ENCODE results near the gene ZNF888.
"Not testable (repeated sequence)": the region's sequence is repeated elsewhere in the genome, so short reads cannot be mapped to it uniquely, and the experiment has no call there.

The ZNF888 gene

GRCh38 chr19:52922841-52923777 lies at the start of gene ZNF888:
TSS of gene ZNF888 (minus strand) at chr19:52923428. CDS start at chr19:52917873, 5,555 bp downstream.
- peak; percentile 68 to 76 for DNase-seq (ENCODE audit: low read depth in 2 of 2)

- no peak for DNase-seq (ENCODE audit: low read depth in 2 of 2)
Observed at GRCh38 chr19:52967772-52968171, 44.5 kb upstream of the ZNF888 start.

- no peak for DNase-seq (ENCODE audit: low read depth in 2 of 2)
Observed at GRCh38 chr19:52963247-52963618, 40.0 kb upstream of the ZNF888 start.

- peak; percentile 97 to 99 for DNase-seq (ENCODE audit: low read depth in 2 of 2)
Observed at GRCh38 chr19:52962394-52963246, 39.4 kb upstream of the ZNF888 start, which contains the start of gene ZNF816. TSS of gene ZNF816 (minus strand) at chr19:52962881. CDS start at chr19:52956089, 6,792 bp downstream.

- no peak for DNase-seq (ENCODE audit: low read depth in 2 of 2)
Observed at GRCh38 chr19:52961981-52962380, 38.8 kb upstream of the ZNF888 start.

- no peak for DNase-seq (ENCODE audit: low read depth in 2 of 2)
Observed at GRCh38 chr19:52959613-52960295, 36.5 kb upstream of the ZNF888 start.

GRCh38 chr19:52957591-52957990 lies 34.4 kb upstream of the ZNF888 start:
- no peak for DNase-seq (ENCODE audit: low read depth in 2 of 2)

- no peak for DNase-seq (ENCODE audit: low read depth in 2 of 2)
Observed at GRCh38 chr19:52956917-52957316, 33.7 kb upstream of the ZNF888 start.

GRCh38 chr19:52949422-52949821 lies 26.2 kb upstream of the ZNF888 start:
- no peak for DNase-seq (ENCODE audit: low read depth in 2 of 2)

GRCh38 chr19:52948025-52948770 lies 25.0 kb upstream of the ZNF888 start:
- DNase-seq (ENCODE audit: low read depth in 2 of 2), result no peak

GRCh38 chr19:52946322-52947310 lies 23.4 kb upstream of the ZNF888 start:
- no peak for DNase-seq (ENCODE audit: low read depth in 2 of 2)

- no peak for DNase-seq (ENCODE audit: low read depth in 2 of 2)
Observed at GRCh38 chr19:52945652-52946321, 22.6 kb upstream of the ZNF888 start.

GRCh38 chr19:52944703-52945493 lies 21.7 kb upstream of the ZNF888 start:
- not testable (repeated sequence) for DNase-seq (ENCODE audit: low read depth in 2 of 2)

- no peak for DNase-seq (ENCODE audit: low read depth in 2 of 2)
Observed at GRCh38 chr19:52943884-52944643, 20.8 kb upstream of the ZNF888 start.

- no peak for DNase-seq (ENCODE audit: low read depth in 2 of 2)
Observed at GRCh38 chr19:52943134-52943883, 20.1 kb upstream of the ZNF888 start.

- DNase-seq (ENCODE audit: low read depth in 2 of 2), result peak; percentile 91 to 93
Observed at GRCh38 chr19:52942386-52943133, 19.3 kb upstream of the ZNF888 start.

All from stimulated activated CD8-positive, alpha-beta memory T cell treated with anti-CD3 and anti-CD28 coated beads, Interleukin-7, amount 100 ng/mL, for 4 hours (primary cell).